Activated naive CD4-positive, alpha-beta T cell treated with anti-CD3 and anti-CD28 coated beads, Interleukin-2, amount 50 U/mL, for 24 hours (primary cell): ENCODE measurements around the gene TTLL5.

ENCODE experiments used
- H3K27ac Mint-ChIP-seq: one replicate; pipeline ENCODE4 v1.8.0; 2021; ENCODE audit warnings: mild to moderate bottlenecking, mixed read lengths
- H3K27me3 Mint-ChIP-seq: one replicate; pipeline ENCODE4 v1.8.0; 2021; ENCODE audit warnings: mixed read lengths
- H3K36me3 Mint-ChIP-seq: one replicate; pipeline ENCODE4 v1.8.0; 2021; ENCODE audit warnings: mixed read lengths
- H3K4me1 Mint-ChIP-seq: one replicate; pipeline ENCODE4 v1.8.0; 2021; ENCODE audit warnings: mixed read lengths
- H3K4me3 Mint-ChIP-seq: one replicate; pipeline ENCODE4 v1.8.0; 2021; ENCODE audit warnings: mild to moderate bottlenecking, mixed read lengths
- H3K9me3 Mint-ChIP-seq: one replicate; pipeline ENCODE4 v1.8.0; 2021; ENCODE audit warnings: mixed read lengths

TTLL5 gene

DNA sequence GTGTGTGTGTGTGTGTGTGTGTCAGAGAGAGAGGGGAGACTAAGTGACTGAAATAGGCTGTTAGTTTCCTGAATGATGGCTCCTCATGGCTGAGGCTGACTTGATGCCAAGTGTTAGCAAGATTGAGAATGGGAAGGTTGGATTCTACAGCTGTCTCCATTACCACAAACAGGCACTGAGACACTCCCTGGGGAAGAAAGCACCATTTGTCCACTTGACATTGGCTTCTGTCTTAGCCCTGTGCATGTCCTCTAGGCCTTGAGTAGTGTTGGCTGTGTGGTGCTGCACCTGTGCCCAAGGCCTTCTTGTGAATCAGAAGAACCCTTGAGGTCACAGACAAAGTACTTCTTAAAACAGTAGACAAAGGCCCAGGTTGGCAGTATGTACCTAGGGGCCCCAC lies 16.0 kb upstream of the TTLL5 start:
- H3K36me3 Mint-ChIP-seq, result peaks cover 9% of the 10 kb centered on the region
- peak overlapping the region; percentile 19 for H3K27ac Mint-ChIP-seq

DNA sequence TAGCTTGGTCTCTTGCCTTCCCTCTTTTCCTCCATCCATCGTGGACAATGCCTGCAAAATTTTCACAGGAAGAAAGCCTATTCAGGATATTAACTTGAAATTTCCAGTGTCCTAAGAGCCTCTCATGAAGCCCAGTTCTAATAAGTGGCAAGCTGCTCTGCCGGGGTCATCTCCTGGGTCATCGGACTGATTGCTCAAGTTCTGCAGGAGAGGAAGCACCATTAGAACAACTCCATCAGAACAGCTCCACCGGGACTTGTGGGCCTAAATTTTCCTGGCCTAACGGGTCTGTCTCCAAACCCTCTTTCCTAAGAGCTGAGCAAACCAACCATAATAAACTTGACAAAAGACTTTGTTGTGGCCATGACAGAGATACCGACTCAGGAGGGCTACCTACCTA lies 14.3 kb upstream of the TTLL5 start:
- Mint-ChIP-seq H3K9me3 (no peaks in the 10 kb centered on the region), H3K4me3 (no peak overlapping the region), H3K27ac (no peak overlapping the region), H3K36me3 (peaks cover 16% of the 10 kb centered on the region), H3K27me3 (no peaks in the 10 kb centered on the region), H3K4me1 (no peaks in the 10 kb centered on the region)

More for the DNA sequence above, 16.0 kb upstream of the TTLL5 start:
- Mint-ChIP-seq H3K27me3 (no peaks in the 10 kb centered on the region), H3K4me3 (no peak overlapping the region), H3K9me3 (no peaks in the 10 kb centered on the region), H3K4me1 (no peaks in the 10 kb centered on the region)

DNA sequence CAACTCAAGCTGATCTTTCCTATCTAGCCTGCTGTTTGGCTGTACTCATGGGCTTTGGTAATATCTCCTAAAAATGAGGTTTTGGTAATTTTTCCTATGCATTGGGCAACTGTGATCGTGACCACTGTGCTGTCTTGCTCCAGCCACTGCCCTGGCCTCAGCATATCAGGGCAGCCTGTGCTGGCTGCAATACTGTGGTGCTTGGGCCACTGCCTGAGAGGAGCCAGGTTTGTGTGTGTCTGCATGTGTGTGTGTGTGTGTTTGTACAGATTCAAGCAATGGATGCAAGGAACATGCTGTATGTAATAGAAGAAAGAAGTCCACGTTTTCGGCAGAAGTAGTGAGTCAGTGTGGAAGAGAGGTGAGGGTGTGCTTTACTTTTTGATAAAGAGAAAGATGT lies 13.4 kb upstream of the TTLL5 start:
- H3K27me3 Mint-ChIP-seq, result no peaks in the 10 kb centered on the region
- no peak overlapping the region for H3K4me3 Mint-ChIP-seq
- H3K4me1 Mint-ChIP-seq, result no peaks in the 10 kb centered on the region
- H3K9me3 Mint-ChIP-seq, result no peaks in the 10 kb centered on the region
- peaks cover 16% of the 10 kb centered on the region for H3K36me3 Mint-ChIP-seq
- no peak overlapping the region for H3K27ac Mint-ChIP-seq

DNA sequence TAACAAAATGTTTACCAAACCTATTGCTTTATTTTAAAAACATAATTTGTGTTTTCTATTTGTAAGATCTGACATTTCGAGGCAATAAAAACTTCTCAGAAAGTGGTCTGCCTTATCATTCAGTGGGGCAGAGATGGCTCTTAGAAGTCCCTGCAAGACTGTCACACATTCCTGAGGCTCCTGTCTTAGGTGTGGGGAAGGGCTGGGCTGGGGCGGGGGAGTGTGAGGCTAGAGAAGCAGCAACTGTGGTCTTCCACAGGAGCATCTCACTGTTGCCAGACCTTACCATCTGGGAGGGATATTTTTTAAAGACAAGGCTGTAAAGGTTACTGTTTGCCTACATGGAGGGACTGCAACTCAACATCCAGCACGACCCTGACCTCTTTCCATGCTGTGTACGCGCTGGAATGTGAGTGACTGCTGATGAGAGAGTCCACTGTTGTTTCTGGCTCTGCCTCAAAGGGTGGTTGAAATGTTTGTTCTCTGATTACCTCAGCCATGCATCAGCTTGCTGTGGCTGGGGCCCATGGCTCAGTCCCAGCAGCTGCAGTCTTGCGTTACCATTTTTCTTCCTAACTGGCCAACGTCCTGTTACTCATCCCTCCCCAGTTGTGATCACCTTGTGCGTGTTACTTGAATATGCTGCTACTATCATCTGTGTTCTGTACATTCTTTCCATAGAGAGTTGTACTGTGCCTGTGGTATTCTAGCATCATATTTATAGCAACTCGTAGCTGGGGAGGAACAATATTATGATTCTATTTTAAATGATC lies 12.8 kb upstream of the TTLL5 start:
- H3K4me3 Mint-ChIP-seq, result no peak overlapping the region
- H3K36me3 Mint-ChIP-seq, result peaks cover 18% of the 10 kb centered on the region
- no peaks in the 10 kb centered on the region for H3K4me1 Mint-ChIP-seq
- H3K27ac Mint-ChIP-seq, result no peak overlapping the region
- H3K9me3 Mint-ChIP-seq, result no peaks in the 10 kb centered on the region
- H3K27me3 Mint-ChIP-seq, result no peaks in the 10 kb centered on the region

DNA sequence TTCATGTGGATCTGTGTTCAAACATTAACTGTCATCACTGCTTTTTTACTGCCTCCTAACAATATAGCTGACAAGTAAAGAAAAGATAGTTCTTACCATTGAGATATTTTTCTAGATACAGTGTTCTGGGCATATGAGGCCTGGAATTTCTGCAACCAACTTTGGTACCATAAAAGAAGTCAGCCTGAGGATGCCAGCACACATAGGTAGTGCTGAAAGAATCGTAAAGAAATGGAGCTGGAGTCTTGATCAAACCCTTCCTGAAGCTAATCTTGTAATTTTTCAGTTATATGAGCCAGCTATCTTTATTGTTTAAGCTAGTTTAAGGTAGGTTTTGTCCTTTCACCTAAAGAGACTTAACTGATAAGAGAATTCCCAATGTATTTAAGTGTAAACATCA lies 11.7 kb upstream of the TTLL5 start:
- H3K27ac Mint-ChIP-seq, result no peak overlapping the region
- no peak overlapping the region for H3K4me3 Mint-ChIP-seq
- no peaks in the 10 kb centered on the region for H3K9me3 Mint-ChIP-seq
- peaks cover 4% of the 10 kb centered on the region for H3K4me1 Mint-ChIP-seq
- H3K36me3 Mint-ChIP-seq, result peaks cover 23% of the 10 kb centered on the region
- no peaks in the 10 kb centered on the region for H3K27me3 Mint-ChIP-seq

DNA sequence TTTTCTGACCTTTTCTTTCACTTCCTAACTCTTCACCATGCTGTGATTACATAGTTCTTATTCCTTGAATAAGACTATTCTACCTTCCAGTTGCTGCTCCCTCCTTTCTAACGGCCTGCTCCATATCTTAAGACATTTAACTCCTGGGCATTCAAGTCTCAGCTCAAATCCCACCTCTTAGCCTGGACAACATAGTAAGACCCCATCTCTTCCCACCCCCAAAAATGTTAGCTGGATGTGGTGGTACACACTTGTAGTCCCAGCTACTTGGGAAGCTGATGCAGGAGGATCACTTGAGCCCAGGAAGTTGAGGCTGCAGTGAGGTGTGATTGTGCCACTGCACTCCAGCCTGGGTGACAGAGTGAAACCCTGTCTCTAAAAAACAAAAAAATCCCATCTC lies 11.3 kb upstream of the TTLL5 start:
- H3K27me3 Mint-ChIP-seq, result no peaks in the 10 kb centered on the region
- peaks cover 23% of the 10 kb centered on the region for H3K36me3 Mint-ChIP-seq
- H3K9me3 Mint-ChIP-seq, result no peaks in the 10 kb centered on the region
- H3K27ac Mint-ChIP-seq, result no peak overlapping the region
- H3K4me3 Mint-ChIP-seq, result no peak overlapping the region
- peaks cover 4% of the 10 kb centered on the region for H3K4me1 Mint-ChIP-seq

DNA sequence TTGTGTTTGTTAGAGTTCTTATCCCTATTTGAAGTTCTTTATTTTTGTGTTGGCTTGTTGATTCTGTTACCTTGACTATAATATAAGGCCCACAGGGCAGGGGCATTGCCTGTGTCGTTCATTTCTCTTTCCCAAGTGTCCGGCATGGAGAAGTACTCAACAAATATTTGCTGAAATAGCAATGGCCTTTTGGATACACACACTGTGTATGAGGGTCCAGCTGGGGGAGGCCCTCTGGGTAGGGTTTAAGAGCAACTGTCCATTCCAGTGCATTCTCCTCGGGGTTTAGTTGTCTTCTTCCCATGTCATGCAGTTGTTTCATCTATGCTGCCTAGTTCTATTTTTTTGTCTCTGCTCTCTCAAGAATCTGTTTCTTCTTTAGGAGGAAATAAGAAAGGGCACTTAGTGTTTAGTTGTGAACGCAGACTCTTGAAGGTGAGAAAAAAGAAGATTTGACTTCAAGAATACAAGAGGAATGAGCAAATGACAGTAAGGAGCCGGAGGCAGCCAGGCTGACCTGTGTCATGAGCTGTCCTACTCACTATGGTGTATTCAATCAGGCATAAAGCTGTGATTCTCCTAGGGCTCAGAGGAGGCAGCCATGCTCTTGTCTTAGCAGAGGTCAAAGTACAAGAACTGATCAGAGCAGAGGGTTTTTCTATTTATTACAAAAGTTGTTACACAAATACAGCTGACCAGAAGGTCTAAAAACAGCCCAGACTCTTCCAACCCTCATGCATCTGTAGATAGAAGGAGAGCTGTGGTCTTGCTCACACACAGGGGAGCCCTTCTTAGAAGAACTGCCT lies 10.6 kb upstream of the TTLL5 start:
- Mint-ChIP-seq H3K27me3 (no peaks in the 10 kb centered on the region), H3K9me3 (no peaks in the 10 kb centered on the region), H3K4me3 (no peak overlapping the region), H3K4me1 (peaks cover 4% of the 10 kb centered on the region), H3K27ac (peak overlapping the region; percentile 17), H3K36me3 (peaks cover 23% of the 10 kb centered on the region)

DNA sequence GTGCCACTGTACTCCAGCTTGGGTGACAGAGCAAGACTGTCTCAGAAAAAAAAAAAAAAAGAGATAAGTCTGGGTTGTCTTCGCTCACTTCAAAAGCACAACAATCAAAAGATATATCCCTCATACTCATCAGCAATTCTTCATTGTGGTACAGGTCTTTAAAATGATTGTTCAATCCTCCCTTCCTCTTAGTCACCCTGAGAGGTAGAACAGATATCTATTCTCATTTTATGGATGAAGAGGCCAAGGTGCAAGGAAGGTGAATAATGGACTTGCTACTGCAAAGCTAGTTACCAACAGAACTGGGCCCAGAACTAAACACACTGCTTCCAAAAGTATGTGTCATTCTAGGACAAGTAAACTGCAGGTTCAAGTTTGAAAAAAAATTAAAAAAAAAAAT lies 7.5 kb upstream of the TTLL5 start:
- no peak overlapping the region for H3K27ac Mint-ChIP-seq
- H3K9me3 Mint-ChIP-seq, result no peaks in the 10 kb centered on the region

DNA sequence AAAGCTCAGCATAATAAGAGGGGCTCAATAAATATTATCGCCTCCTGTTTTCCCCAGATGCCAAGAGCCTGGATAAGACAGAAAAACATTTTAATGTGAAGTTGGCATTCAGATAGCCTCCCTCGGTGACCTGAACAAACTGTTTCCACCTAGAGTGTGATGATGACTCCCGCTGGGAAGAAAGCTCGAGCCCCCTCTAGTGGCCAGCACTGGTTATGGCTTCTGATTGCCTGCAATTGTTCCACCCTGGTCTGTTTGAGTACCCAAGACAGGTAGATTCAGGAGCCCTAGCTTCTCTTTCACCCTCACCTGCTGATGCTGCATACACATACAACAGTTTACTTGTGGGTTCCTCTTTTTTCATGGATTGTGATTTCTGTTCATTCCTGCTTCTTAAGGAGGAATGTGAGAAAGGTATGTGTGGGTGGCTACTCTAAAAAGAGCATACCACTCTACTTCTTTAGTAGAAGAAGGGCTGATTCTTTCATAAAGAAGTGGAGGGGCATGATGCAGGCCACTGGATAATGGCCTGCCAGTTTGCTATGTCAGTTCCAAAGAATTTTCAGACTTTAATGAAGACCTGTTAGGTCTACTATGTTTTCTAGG lies 6.8 kb upstream of the TTLL5 start:
- Mint-ChIP-seq H3K4me1 (peaks cover 9% of the 10 kb centered on the region), H3K27ac (no peak overlapping the region), H3K9me3 (no peaks in the 10 kb centered on the region), H3K4me3 (no peak overlapping the region), H3K36me3 (peaks cover 20% of the 10 kb centered on the region), H3K27me3 (no peaks in the 10 kb centered on the region)

More for the DNA sequence above, 7.5 kb upstream of the TTLL5 start:
- Mint-ChIP-seq H3K4me1 (peaks cover 5% of the 10 kb centered on the region), H3K4me3 (no peak overlapping the region), H3K36me3 (peaks cover 20% of the 10 kb centered on the region), H3K27me3 (no peaks in the 10 kb centered on the region)

DNA sequence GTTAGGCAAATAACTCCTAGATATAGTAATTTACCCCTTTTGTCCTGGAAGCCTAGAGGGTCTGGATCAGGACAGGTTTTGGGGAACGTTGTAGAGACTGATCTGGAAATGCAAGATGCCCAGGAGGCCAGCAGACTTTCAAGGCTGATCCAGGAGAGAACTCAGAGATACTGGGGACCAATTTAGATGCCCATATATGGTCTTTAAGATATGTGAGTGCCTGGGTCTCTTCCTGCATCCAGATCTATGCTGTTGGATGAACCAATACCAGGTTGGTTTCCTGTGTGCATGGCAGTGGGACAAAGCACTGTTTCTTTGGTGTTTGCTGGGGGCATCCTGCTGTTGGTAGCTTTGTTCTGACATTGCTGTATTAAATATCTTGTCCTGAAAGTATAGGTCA lies 5.8 kb upstream of the TTLL5 start:
- Mint-ChIP-seq H3K4me1 (peaks cover 13% of the 10 kb centered on the region), H3K9me3 (no peaks in the 10 kb centered on the region), H3K27ac (no peak overlapping the region), H3K27me3 (no peaks in the 10 kb centered on the region), H3K36me3 (peaks cover 17% of the 10 kb centered on the region), H3K4me3 (no peak overlapping the region)

DNA sequence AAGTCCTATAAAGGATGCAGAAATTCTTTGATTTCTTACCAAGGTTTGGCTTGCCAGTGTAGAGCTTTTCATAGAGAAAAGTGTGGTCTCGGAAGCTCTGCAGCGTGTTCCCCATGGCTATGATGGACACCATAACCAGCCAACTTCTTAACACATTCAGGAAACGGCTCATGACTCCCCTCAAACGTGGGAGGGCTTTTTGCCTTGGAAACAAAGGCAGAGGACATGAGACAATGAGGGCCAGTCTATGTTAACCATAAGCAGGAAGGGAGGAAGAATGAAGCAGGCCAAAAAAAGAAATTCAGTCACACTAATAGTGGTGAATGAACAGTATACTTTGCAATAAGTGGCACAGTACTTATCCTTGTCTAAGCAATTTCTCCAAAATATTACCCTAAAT lies 3.7 kb upstream of the TTLL5 start:
- Mint-ChIP-seq H3K27me3 (no peaks in the 10 kb centered on the region), H3K27ac (no peak overlapping the region), H3K4me3 (no peak overlapping the region), H3K9me3 (no peaks in the 10 kb centered on the region), H3K36me3 (peaks cover 9% of the 10 kb centered on the region), H3K4me1 (peaks cover 27% of the 10 kb centered on the region)

DNA sequence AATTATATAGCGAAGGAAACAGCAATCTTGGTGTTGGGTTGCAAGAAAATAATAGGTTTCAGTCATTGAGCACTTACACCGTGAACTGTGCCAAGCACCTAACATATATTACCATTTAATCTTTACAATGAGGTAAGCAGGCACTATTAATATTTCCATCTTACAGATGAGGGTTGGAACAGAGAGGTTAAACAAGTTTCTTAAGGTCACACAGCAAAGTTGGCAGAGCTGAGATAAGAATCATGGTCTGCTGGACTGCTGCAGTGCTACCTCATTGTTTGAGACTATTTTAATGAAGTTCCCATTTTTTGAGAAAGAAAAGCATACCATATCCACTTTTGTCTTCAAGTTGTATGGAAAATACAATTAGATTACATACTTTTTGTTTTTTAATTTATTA lies 2.1 kb upstream of the TTLL5 start:
- peaks cover 32% of the 10 kb centered on the region for H3K4me1 Mint-ChIP-seq
- H3K27ac Mint-ChIP-seq, result peak overlapping the region; percentile 61
- no peak overlapping the region for H3K4me3 Mint-ChIP-seq
- H3K9me3 Mint-ChIP-seq, result no peaks in the 10 kb centered on the region
- H3K36me3 Mint-ChIP-seq, result peaks cover 5% of the 10 kb centered on the region
- no peaks in the 10 kb centered on the region for H3K27me3 Mint-ChIP-seq

DNA sequence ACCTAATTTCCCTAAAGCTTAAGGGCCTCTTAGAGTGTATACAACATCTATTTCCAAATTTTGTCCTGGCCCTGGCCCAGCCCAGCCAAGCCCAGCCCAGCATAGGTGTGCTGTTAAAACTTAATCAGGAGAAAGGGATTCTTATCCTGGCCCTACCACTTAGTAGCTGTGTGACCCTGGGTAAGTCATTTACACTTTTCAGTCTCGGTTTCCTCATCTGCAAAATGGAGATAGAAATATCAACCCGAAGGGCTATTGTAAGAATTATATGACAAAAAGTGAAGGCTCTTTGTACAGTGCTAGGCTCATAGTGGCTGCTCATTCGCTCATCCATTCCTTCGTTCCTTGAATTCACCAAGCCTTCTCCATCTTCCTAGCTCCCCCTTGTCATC lies 812 bp upstream of the TTLL5 start:
- Mint-ChIP-seq H3K27ac (peak overlapping the region; percentile 100), H3K4me1 (peaks cover 30% of the 10 kb centered on the region), H3K9me3 (no peaks in the 10 kb centered on the region), H3K4me3 (peak overlapping the region; percentile 100), H3K27me3 (no peaks in the 10 kb centered on the region), H3K36me3 (peaks cover 4% of the 10 kb centered on the region)

DNA sequence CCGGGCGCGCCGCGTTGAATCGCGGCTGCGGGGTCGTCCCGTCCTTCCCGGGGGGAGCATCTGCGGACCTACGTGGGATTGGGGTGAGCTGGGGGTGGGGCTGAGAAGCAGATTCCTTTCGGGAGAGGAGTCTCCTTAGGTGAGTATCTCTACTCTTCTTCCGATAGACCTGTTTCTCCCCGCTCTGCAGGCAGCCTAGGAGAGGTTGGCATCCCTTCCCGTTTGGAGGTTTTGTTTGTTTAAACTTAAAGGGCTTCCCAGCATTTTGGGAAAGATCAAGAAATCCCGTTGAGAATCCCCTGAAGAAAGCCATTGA lies 411 bp downstream of the TTLL5 start:
- Mint-ChIP-seq H3K27me3 (no peaks in the 10 kb centered on the region), H3K36me3 (peaks cover 7% of the 10 kb centered on the region), H3K4me1 (peaks cover 32% of the 10 kb centered on the region), H3K9me3 (no peaks in the 10 kb centered on the region), H3K4me3 (peak overlapping the region; percentile 100), H3K27ac (peak overlapping the region; percentile 88)

DNA sequence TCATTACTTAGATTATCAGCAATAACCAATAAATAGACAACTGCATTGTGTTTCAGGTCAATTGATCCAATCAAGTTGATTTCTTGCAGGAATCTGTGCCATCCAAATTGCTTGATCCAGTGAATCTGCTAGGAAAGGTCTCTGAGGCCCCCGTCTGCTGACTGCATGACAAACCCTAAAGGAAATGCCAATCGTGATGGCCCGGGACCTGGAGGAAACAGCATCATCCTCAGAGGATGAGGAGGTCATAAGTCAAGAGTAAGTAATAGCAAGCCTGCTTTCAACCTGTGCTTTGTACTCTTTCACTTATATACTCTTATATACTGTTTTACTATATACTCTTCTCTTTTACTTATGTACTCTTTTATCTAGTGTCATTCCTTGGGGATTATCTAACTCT lies 1.9 kb downstream of the TTLL5 start:
- H3K27me3 Mint-ChIP-seq, result no peaks in the 10 kb centered on the region
- peak overlapping the region; percentile 43 for H3K4me3 Mint-ChIP-seq
- H3K4me1 Mint-ChIP-seq, result peaks cover 32% of the 10 kb centered on the region
- peaks cover 10% of the 10 kb centered on the region for H3K36me3 Mint-ChIP-seq
- H3K27ac Mint-ChIP-seq, result no peak overlapping the region
- no peaks in the 10 kb centered on the region for H3K9me3 Mint-ChIP-seq

DNA sequence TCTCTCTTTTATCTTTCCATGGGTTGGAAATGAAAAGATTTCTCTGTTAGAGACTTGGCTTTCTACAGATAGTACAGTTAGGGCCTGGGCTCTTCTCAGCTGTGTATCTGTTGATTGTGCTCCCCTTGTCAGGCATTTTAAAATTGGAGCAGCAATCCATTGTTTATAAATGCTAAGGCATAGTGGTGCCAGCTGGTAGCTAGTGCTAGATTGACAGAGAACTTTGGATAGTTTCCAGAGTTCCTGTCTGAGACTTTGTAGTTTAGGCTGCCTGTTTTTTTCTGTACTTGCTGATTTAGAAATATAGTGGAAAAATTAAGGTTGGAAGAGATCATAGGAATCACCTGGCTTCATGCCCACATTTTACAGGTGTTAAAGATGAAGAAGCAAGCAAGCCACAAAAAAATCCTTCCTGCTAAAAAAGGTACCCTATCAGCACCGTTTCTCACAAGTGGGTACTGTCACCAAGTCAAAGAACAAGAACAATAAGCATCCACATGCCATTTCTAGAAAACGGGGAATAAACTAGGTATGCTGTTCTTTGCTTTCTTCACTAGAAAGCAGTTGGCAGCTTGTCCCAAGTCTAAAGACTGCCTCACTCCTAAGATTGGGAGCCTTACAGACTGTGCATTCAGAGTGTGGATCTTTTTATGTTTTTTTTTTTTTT lies 6.2 kb downstream of the TTLL5 start:
- H3K4me1 Mint-ChIP-seq, result peaks cover 9% of the 10 kb centered on the region
- no peak overlapping the region for H3K4me3 Mint-ChIP-seq
- no peaks in the 10 kb centered on the region for H3K27me3 Mint-ChIP-seq
- no peaks in the 10 kb centered on the region for H3K9me3 Mint-ChIP-seq
- H3K36me3 Mint-ChIP-seq, result peaks cover 24% of the 10 kb centered on the region
- H3K27ac Mint-ChIP-seq, result no peak overlapping the region
